Measurements from ENCODE around the gene ATP6V1F. TPM values are rescaled to one million over a fixed set of nuclear protein-coding genes. Genes with fewer than 3 reads are reported as not detected.

Gene ATP6V1F
- total RNA-seq, 1 donor from 2014 or later, result 133 TPM

GRCh38 chr7:128872394-128872824 is 9.8 kb downstream of the ATP6V1F start:
- Mint-ChIP-seq H3K4me3 (ENCODE audit: unreplicated experiment) (no peak overlapping the region), H3K27me3 (ENCODE audit: unreplicated experiment) (peaks cover 14% of the 10 kb centered on the region), H3K36me3 (ENCODE audit: unreplicated experiment) (no peaks in the 10 kb centered on the region), H3K27ac (ENCODE audit: unreplicated experiment) (no peak overlapping the region), H3K4me1 (ENCODE audit: low read depth, unreplicated experiment) (peaks cover 8% of the 10 kb centered on the region), H3K9me3 (ENCODE audit: unreplicated experiment) (peaks cover 8% of the 10 kb centered on the region)
- TF ChIP-seq, protein P1, sequence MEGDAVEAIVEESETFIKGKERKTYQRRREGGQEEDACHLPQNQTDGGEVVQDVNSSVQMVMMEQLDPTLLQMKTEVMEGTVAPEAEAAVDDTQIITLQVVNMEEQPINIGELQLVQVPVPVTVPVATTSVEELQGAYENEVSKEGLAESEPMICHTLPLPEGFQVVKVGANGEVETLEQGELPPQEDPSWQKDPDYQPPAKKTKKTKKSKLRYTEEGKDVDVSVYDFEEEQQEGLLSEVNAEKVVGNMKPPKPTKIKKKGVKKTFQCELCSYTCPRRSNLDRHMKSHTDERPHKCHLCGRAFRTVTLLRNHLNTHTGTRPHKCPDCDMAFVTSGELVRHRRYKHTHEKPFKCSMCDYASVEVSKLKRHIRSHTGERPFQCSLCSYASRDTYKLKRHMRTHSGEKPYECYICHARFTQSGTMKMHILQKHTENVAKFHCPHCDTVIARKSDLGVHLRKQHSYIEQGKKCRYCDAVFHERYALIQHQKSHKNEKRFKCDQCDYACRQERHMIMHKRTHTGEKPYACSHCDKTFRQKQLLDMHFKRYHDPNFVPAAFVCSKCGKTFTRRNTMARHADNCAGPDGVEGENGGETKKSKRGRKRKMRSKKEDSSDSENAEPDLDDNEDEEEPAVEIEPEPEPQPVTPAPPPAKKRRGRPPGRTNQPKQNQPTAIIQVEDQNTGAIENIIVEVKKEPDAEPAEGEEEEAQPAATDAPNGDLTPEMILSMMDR (IDR thresholded peaks at IDR 0.05; ENCODE audit: partially characterized antibody, unreplicated experiment), result no peak
- no peak for DNase-seq

DNA sequence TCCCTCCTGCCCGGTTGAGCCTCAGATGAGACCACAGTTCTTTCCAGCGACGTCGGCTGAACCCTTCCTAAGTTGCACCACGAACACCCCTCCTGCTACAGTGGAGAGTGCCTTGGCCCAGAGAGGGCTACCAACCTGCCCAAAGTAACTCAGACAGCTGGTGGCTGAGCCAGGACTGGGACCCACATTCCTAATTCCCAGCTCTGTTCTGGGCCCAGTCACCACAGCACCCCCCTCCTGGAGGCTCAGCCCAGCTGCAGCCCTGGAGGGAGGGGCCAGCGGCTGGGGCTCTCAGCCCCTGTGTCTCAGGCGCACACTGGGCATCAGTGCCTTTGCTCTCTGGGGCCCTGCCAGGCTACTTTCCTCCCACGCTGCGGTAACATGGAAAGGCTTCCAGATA is 10.6 kb downstream of the ATP6V1F start:
- no peak overlapping the region for H3K27ac Mint-ChIP-seq (ENCODE audit: unreplicated experiment)
- no peaks in the 10 kb centered on the region for H3K36me3 Mint-ChIP-seq (ENCODE audit: unreplicated experiment)
- H3K4me3 Mint-ChIP-seq (ENCODE audit: unreplicated experiment), result no peak overlapping the region
- peaks cover 5% of the 10 kb centered on the region for H3K9me3 Mint-ChIP-seq (ENCODE audit: unreplicated experiment)
- H3K4me1 Mint-ChIP-seq (ENCODE audit: low read depth, unreplicated experiment), result peaks cover 4% of the 10 kb centered on the region
- peaks cover 9% of the 10 kb centered on the region for H3K27me3 Mint-ChIP-seq (ENCODE audit: unreplicated experiment)
- TF ChIP-seq, protein P1 (IDR thresholded peaks at IDR 0.05; ENCODE audit: partially characterized antibody, unreplicated experiment), result no peak
- DNase-seq, result no peak

DNA sequence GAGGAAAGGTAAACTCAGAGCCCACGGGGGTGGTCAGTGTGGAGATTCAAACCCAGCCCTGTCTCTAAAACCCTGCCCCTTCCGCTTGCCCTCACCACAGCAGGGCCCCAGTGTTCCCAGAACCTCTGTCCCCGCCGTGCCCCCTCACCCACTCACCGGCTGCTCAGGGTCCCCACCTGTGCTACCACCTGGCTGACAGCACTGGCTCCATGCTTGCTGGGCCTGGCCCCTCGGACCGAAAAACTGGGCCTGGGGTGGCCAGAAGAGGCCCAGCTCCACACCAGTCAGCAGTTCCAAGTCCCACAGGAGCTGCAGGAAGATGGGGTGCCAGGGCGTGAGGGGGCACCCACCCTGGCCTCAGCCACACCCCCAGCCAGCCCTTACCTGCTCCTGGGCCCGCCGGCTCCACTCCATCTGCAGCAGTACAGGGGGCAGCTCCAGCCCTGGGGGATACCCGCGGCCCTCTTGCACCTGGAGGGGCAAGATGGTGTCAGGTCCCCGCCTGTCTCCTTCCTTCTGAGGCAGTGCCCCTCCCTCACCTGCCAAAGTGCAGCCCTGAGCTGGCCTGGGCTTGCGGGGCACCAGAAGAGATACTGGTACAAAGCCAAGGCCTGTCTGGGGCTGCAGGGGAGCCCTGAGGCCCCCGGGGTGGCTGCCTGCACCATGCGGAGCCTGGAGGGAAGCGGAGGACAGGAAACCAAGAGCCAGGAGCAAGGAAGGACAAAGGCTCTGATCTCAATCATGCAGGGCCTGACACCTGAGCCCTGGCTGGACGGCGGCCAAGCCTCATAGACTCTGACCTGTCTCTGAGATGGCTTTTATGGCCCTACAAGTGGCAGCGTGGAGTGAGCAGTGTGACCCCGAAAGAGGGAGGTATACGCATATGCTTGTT is 11.7 kb downstream of the ATP6V1F start:
- TF ChIP-seq, protein P1 (IDR thresholded peaks at IDR 0.05; ENCODE audit: partially characterized antibody, unreplicated experiment), result no peak
- H3K4me1 Mint-ChIP-seq (ENCODE audit: low read depth, unreplicated experiment), result peaks cover 2% of the 10 kb centered on the region
- H3K9me3 Mint-ChIP-seq (ENCODE audit: unreplicated experiment), result peaks cover 5% of the 10 kb centered on the region
- peaks cover 9% of the 10 kb centered on the region for H3K27me3 Mint-ChIP-seq (ENCODE audit: unreplicated experiment)
- H3K4me3 Mint-ChIP-seq (ENCODE audit: unreplicated experiment), result no peak overlapping the region
- DNase-seq, result no peak
- H3K27ac Mint-ChIP-seq (ENCODE audit: unreplicated experiment), result no peak overlapping the region
- H3K36me3 Mint-ChIP-seq (ENCODE audit: unreplicated experiment), result no peaks in the 10 kb centered on the region

DNA sequence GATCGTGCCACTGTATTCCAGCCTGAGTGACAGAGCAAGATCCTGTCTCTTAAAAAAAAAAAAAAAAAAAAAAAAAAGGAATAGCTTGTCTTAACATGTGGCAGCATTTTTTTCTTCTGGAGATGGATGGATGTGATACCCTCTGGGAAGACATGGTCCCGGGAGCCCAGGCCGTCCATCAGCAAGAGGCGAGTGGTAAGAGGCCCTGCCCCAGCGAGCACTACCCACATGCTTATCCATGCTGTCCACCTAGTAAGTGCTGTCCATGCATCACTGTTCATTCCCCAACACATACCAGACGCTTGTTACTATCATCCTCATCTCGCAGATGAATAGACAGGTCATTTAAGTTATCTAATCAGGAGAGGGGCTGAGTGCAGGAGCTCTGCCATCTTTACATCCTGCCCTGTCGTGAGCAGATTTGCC is 12.9 kb downstream of the ATP6V1F start:
- peaks cover 2% of the 10 kb centered on the region for H3K9me3 Mint-ChIP-seq (ENCODE audit: unreplicated experiment)
- no peaks in the 10 kb centered on the region for H3K4me1 Mint-ChIP-seq (ENCODE audit: low read depth, unreplicated experiment)
- peaks cover 5% of the 10 kb centered on the region for H3K27me3 Mint-ChIP-seq (ENCODE audit: unreplicated experiment)
- H3K36me3 Mint-ChIP-seq (ENCODE audit: unreplicated experiment), result no peaks in the 10 kb centered on the region
- no peak for DNase-seq
- no peak overlapping the region for H3K27ac Mint-ChIP-seq (ENCODE audit: unreplicated experiment)
- H3K4me3 Mint-ChIP-seq (ENCODE audit: unreplicated experiment), result no peak overlapping the region
- TF ChIP-seq, protein P1 (IDR thresholded peaks at IDR 0.05; ENCODE audit: partially characterized antibody, unreplicated experiment), result no peak

GRCh38 chr7:128876127-128876526 is 13.5 kb downstream of the ATP6V1F start:
- Mint-ChIP-seq H3K9me3 (ENCODE audit: unreplicated experiment) (peaks cover 4% of the 10 kb centered on the region), H3K4me1 (ENCODE audit: low read depth, unreplicated experiment) (peaks cover 5% of the 10 kb centered on the region), H3K4me3 (ENCODE audit: unreplicated experiment) (no peak overlapping the region), H3K27ac (ENCODE audit: unreplicated experiment) (no peak overlapping the region), H3K27me3 (ENCODE audit: unreplicated experiment) (peaks cover 7% of the 10 kb centered on the region), H3K36me3 (ENCODE audit: unreplicated experiment) (no peaks in the 10 kb centered on the region)
- TF ChIP-seq, protein P1 (IDR thresholded peaks at IDR 0.05; ENCODE audit: partially characterized antibody, unreplicated experiment), result no peak
- DNase-seq, result no peak
